ENCODE results near the gene PRKAA1. TPM values are rescaled to one million over a fixed set of nuclear protein-coding genes. Genes with fewer than 3 reads are reported as not detected.

PRKAA1 gene
- total and polyA plus RNA-seq, 12 donors, result 19.5 to 100 (median 59.1) TPM

DNA sequence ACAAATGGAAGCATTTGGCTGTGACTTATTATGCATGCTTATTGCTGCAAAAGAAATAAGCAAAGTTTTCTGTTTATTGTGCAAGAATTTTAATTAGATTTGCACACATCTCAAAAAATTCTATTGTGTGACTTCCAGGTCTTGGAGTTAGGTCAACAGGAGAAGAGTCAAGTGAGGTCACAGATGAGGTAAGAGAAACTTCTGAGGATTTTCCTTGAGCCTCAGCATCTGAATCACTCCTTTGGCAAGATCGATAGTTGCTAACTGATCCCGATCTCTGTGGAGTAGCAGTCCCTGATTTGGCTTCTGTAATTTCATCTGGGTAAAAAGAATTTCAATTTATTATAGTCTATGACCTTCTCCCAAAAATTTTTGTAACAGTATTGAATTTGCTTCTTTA is 35.5 kb downstream of the PRKAA1 start:
- no peak for TF ChIP-seq POLR2A (IDR thresholded peaks at IDR 0.05)
- TF ChIP-seq, protein P1, sequence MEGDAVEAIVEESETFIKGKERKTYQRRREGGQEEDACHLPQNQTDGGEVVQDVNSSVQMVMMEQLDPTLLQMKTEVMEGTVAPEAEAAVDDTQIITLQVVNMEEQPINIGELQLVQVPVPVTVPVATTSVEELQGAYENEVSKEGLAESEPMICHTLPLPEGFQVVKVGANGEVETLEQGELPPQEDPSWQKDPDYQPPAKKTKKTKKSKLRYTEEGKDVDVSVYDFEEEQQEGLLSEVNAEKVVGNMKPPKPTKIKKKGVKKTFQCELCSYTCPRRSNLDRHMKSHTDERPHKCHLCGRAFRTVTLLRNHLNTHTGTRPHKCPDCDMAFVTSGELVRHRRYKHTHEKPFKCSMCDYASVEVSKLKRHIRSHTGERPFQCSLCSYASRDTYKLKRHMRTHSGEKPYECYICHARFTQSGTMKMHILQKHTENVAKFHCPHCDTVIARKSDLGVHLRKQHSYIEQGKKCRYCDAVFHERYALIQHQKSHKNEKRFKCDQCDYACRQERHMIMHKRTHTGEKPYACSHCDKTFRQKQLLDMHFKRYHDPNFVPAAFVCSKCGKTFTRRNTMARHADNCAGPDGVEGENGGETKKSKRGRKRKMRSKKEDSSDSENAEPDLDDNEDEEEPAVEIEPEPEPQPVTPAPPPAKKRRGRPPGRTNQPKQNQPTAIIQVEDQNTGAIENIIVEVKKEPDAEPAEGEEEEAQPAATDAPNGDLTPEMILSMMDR (IDR thresholded peaks at IDR 0.05), result no peak
- 27 to 51% (median 30%) methylated on average over 2 of the region's 2 CpGs for WGBS, 4 donors
- H3K27me3 ChIP-seq, result no peaks in the 10 kb centered on the region
- peaks cover 0 to 53% of the 10 kb centered on the region in 2 donors for H3K36me3 ChIP-seq (replicated peaks in 1 of 2)
- H3K9me3 ChIP-seq (replicated peaks in 1 of 3), result no peaks in the 10 kb centered on the region
- intact Hi-C loops (cut with DNase I), result no loop called here
- peak in 3 of 7 donors; percentile 19 to 35 (median 27) for DNase-seq
- H3K4me1 ChIP-seq (replicated peaks in 1 of 2), result no peaks in the 10 kb centered on the region
- no peak overlapping the region for H3K4me3 ChIP-seq
- peak overlapping the region in 1 of 5 donors; percentile 22 for H3K27ac ChIP-seq

DNA sequence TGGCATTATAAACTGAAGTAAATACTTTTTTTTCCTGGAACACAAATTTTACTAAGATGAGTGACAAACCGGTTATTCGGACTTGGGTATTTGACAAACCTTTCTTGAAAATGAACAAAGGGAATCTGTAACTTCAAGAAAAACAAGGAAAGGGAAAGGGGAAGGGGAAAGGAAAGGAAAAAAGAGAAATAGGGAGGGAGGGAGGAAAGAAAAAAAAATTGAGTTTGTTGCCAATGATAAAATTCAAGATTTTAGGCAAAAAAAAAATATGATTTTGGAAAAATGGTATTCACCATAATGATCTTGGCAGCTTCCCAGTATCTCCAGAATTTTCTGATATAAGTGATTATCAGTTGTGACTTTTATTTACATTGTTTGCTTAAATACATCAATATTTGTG is 40.8 kb downstream of the PRKAA1 start:
- H3K9me3 ChIP-seq (replicated peaks in 1 of 3), result no peaks in the 10 kb centered on the region
- TF ChIP-seq, protein P1 (IDR thresholded peaks at IDR 0.05), result no peak
- no peak for TF ChIP-seq POLR2A (IDR thresholded peaks at IDR 0.05)
- H3K4me1 ChIP-seq (replicated peaks in 1 of 2), result peaks cover 13 to 17% of the 10 kb centered on the region in 2 donors
- no peaks in the 10 kb centered on the region for H3K27me3 ChIP-seq
- no peak overlapping the region for H3K4me3 ChIP-seq
- 92 to 99% (median 97%) methylated on average over 2 of the region's 2 CpGs for WGBS, 4 donors
- peaks cover 0 to 13% of the 10 kb centered on the region in 2 donors for H3K36me3 ChIP-seq (replicated peaks in 1 of 2)
- no peak overlapping the region for H3K27ac ChIP-seq
- intact Hi-C loops (cut with DNase I), result loop anchor here in 1 of 2 donors (10.0 kb wide), 1 partner anchor 127 kb away; no protein-coding TSS in a partner anchor
- no peak for DNase-seq

DNA sequence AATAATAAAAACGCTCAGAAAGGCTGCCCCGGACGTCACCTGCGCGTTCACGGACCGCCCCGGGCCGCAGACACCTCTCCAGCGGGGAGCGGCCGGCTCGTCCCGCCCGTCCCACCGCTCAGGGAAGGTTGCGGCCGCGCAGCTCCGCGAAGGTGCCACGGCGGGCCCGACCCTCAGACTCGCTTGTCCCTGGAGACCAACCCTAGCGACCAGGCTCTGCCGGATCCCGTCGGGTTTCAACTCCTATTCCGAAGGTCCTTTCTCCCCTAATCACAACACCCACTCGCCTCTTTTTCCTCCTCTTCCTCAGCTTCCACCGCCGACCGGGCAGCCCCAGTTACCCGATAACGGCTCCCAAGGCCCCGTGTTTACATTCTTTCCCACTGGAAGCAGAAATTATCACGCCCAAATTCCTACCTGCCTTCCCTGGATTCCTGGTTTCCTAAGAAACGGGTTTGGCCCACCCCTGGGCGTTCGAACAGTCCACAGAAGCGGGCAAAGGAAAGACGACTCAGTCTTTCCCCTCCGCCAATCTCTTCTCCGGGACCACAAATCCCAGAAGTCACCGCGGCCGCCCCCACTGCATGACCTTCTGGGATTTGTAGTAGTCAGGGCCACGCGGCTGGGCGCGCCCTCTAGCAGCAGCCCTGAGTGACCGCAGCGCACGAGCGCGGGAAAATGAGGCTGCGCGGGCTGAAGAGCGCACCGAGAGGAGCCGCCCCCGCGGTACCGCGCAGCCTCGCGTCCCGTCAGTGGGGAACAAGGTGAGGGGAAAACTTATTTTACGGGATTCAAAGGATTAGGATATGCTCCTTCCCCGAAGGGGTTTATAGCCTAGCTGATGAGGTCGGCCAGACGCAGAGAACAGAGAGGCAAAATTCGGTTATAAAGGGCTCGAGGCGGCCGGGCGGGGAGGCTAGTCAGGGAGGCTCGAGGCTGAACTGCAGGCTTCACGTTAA is 42.5 kb downstream of the PRKAA1 start, which contains the start of gene TTC33:
TSS of gene TTC33 (minus strand) at position 555 of the 959 bp plus-strand sequence. CDS start 8,943 bp downstream, outside the sequence.
- WGBS, 4 donors, result 5 to 6% (median 6%) methylated on average over 55 to 80 of the region's 80 CpGs
- intact Hi-C loops (cut with DNase I), result loop anchor here in 1 of 2 donors (10.0 kb wide), 1 partner anchor 129 kb away; no protein-coding TSS in a partner anchor

DNA sequence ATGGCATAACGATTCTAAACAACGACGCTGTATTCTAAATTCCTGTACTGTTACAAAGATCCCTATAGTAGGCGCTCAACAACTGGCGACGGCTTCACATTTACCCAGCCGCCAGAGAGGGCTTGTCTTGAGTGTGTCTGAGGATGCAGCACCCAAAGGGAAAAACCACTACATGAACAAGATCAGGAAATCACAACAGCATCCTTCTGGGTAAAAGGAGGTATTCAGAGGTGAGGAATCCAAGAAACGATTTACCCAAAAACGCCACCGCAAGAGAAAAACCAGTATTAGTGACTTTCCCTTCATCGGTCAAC is 43.1 kb downstream of the PRKAA1 start:
- peak overlapping the region; percentile 59 to 95 (median 89) for H3K27ac ChIP-seq
- intact Hi-C loops (cut with DNase I), result loop anchor here in 1 of 2 donors (10.0 kb wide), 1 partner anchor 130 kb away; no protein-coding TSS in a partner anchor

More for the DNA sequence above, 42.5 kb downstream of the PRKAA1 start, which contains the start of gene TTC33:
- Histone ChIP-seq H3K36me3 (replicated peaks in 1 of 2) (no peaks in the 10 kb centered on the region), H3K27me3 (no peaks in the 10 kb centered on the region), H3K9me3 (replicated peaks in 1 of 3) (no peaks in the 10 kb centered on the region), H3K4me3 (peak within 1 kb of the TSS; percentile 72 to 98 (median 87)), H3K4me1 (replicated peaks in 1 of 2) (peaks cover 13 to 17% of the 10 kb centered on the region in 2 donors), H3K27ac (peak within 1 kb of the TSS; percentile 59 to 95 (median 89))
- TF ChIP-seq, protein P1 (IDR thresholded peaks at IDR 0.05), result peak; percentile 44 to 69 (median 56)
- TF ChIP-seq POLR2A (IDR thresholded peaks at IDR 0.05), result peak in 1 of 2 donors; percentile 81
- peak; percentile 95 to 98 (median 97) for DNase-seq

More for the DNA sequence above, 43.1 kb downstream of the PRKAA1 start:
- Histone ChIP-seq H3K4me3 (peak overlapping the region; percentile 72 to 98 (median 87)), H3K27me3 (no peaks in the 10 kb centered on the region), H3K4me1 (replicated peaks in 1 of 2) (peaks cover 13 to 17% of the 10 kb centered on the region in 2 donors), H3K36me3 (replicated peaks in 1 of 2) (no peaks in the 10 kb centered on the region), H3K9me3 (replicated peaks in 1 of 3) (no peaks in the 10 kb centered on the region)
- peak; percentile 40 to 69 for TF ChIP-seq POLR2A (IDR thresholded peaks at IDR 0.05)
- TF ChIP-seq, protein P1 (IDR thresholded peaks at IDR 0.05), result peak; percentile 32 to 61 (median 54)
- DNase-seq, result peak; percentile 69 to 88 (median 78)
- WGBS, 4 donors, result 0 to 1% (median 1%) methylated on average over 10 to 11 of the region's 11 CpGs
